ENCODE results near the gene EFCAB8. TPM values are rescaled to one million over a fixed set of nuclear protein-coding genes. Genes with fewer than 3 reads are reported as not detected.

The EFCAB8 gene
- total RNA-seq, 1 experiment from 2014 or later = not detected

DNA sequence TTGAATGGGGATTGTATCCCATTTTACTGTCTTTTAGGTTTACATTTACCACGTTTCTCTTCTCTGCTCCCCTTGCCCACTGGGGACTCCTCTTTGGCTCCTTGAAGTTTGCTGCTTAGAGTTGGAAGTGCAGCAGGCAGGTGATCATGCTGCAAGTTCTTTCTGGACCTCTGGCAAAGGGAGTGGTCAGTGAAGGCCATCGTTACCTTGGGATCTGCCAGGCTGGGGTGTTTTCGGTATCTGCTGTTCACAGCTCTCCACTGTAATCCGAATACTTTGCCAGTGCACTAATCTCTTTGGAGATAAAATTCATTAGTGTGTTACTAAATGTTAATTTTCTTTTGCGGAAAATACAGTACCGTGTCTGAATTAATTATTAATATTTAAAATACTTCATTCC is 9.1 kb upstream of the EFCAB8 start:
- intact Hi-C loops (cut with micrococcal nuclease) = no loop called here
- H3K9me2 ChIP-seq (replicated peaks; ENCODE audit: low read length) = no peaks in the 10 kb centered on the region
- H3K79me2 ChIP-seq (ENCODE audit: low read length) = peaks cover 10% of the 10 kb centered on the region; the same call in 1 of the 2 replicates
- no peak overlapping the region for H3K27ac ChIP-seq (ENCODE audit: low read length)
- H3K36me3 ChIP-seq (ENCODE audit: low read depth, low read length) = peaks cover 54% of the 10 kb centered on the region
- CTCF ChIA-PET = no interaction called here
- no peak overlapping the region for H3K4me2 ChIP-seq (ENCODE audit: low read length)
- POLR2A ChIA-PET (ENCODE audit: unreplicated experiment) = no interaction called here
- no peak overlapping the region for H2AFZ ChIP-seq (ENCODE audit: low read length)
- no TSS peak for BruUV-seq (replicated peaks)
- H3K27me3 ChIP-seq (ENCODE audit: low read length) = no peaks in the 10 kb centered on the region
- H3K4me3 ChIP-seq (ENCODE audit: low read length) = no peak overlapping the region
- no peaks in the 10 kb centered on the region for H3K4me1 ChIP-seq (ENCODE audit: insufficient read depth, low read length)
- H3K9me3 ChIP-seq (ENCODE audit: low read length) = no peaks in the 10 kb centered on the region
- TF ChIP-seq, protein P1, sequence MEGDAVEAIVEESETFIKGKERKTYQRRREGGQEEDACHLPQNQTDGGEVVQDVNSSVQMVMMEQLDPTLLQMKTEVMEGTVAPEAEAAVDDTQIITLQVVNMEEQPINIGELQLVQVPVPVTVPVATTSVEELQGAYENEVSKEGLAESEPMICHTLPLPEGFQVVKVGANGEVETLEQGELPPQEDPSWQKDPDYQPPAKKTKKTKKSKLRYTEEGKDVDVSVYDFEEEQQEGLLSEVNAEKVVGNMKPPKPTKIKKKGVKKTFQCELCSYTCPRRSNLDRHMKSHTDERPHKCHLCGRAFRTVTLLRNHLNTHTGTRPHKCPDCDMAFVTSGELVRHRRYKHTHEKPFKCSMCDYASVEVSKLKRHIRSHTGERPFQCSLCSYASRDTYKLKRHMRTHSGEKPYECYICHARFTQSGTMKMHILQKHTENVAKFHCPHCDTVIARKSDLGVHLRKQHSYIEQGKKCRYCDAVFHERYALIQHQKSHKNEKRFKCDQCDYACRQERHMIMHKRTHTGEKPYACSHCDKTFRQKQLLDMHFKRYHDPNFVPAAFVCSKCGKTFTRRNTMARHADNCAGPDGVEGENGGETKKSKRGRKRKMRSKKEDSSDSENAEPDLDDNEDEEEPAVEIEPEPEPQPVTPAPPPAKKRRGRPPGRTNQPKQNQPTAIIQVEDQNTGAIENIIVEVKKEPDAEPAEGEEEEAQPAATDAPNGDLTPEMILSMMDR (conservative IDR thresholded peaks at IDR 0.05; ENCODE audit: low read depth, low read length) = no peak
- no peak for TF ChIP-seq EZH2 (IDR thresholded peaks at IDR 0.05; ENCODE audit: low read length, unreplicated experiment)
- TF ChIP-seq EZH2phosphoT487 (IDR thresholded peaks at IDR 0.05; ENCODE audit: borderline replicate concordance, low read length) = no peak
- no peak overlapping the region for H3K9ac ChIP-seq (ENCODE audit: low read length)
- no peaks in the 10 kb centered on the region for H3F3A ChIP-seq (ENCODE audit: low read length, unreplicated experiment)
- ATAC-seq (no peak), DNase-seq (no peak)
- peaks cover 16% of the 10 kb centered on the region; the same call in 1 of the 2 replicates for H4K20me1 ChIP-seq (ENCODE audit: low read length)

- Histone ChIP-seq H3K4me2 (ENCODE audit: low read length) (no peak overlapping the region), H3K27ac (ENCODE audit: low read length) (no peak overlapping the region), H3K9me2 (replicated peaks; ENCODE audit: low read length) (no peaks in the 10 kb centered on the region), H3K9me3 (ENCODE audit: low read length) (no peaks in the 10 kb centered on the region), H3K4me1 (ENCODE audit: insufficient read depth, low read length) (no peaks in the 10 kb centered on the region), H3K4me3 (ENCODE audit: low read length) (no peak overlapping the region), H2AFZ (ENCODE audit: low read length) (no peak overlapping the region), H3K79me2 (ENCODE audit: low read length) (no peaks in the 10 kb centered on the region), H4K20me1 (ENCODE audit: low read length) (no peaks in the 10 kb centered on the region), H3K9ac (ENCODE audit: low read length) (no peak overlapping the region), H3K27me3 (ENCODE audit: low read length) (no peaks in the 10 kb centered on the region), H3F3A (ENCODE audit: low read length, unreplicated experiment) (no peaks in the 10 kb centered on the region), H3K36me3 (ENCODE audit: low read depth, low read length) (peaks cover 10% of the 10 kb centered on the region; the same call in 1 of the 2 replicates)
- no TSS peak for BruUV-seq (replicated peaks)
- intact Hi-C loops (cut with micrococcal nuclease) = no loop called here
- ATAC-seq (no peak), DNase-seq (no peak)
- ChIA-PET POLR2A (ENCODE audit: unreplicated experiment) (no interaction called here), CTCF (no interaction called here)
- no peak for TF ChIP-seq EZH2 (IDR thresholded peaks at IDR 0.05; ENCODE audit: low read length, unreplicated experiment)
These were observed 3.3 kb upstream of the EFCAB8 start for GRCh38 chr20:32855387-32855786.

DNA sequence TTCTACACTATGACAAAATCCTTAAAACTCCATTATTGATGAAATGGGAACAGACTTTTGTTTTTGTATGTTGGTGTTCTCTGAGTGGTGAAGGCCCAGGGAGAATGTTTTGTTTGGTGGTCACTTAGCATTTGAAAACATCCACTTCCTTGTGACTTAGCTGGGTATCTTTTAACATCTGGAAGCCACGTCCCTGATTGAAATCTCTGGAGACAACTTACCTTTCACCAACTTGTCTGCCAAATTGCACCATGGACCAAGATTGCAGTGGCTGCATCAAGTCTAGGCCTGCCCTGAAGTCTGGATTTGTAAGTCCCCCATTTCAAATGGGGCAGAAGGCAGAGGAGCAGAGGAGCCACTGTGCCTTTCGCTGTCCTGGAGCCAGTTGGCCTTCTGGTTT is 534 bp upstream of the EFCAB8 start:
- no peak for ATAC-seq
- Histone ChIP-seq H3K9ac (ENCODE audit: low read length) (no peak overlapping the region), H3K27ac (ENCODE audit: low read length) (no peak overlapping the region)

More for the DNA sequence above, 534 bp upstream of the EFCAB8 start:
- H3K79me2 ChIP-seq (ENCODE audit: low read length) = no peaks in the 10 kb centered on the region
- H3K9me2 ChIP-seq (replicated peaks; ENCODE audit: low read length) = no peaks in the 10 kb centered on the region
- no peaks in the 10 kb centered on the region for H3K36me3 ChIP-seq (ENCODE audit: low read depth, low read length)
- H2AFZ ChIP-seq (ENCODE audit: low read length) = no peak overlapping the region
- intact Hi-C loops (cut with micrococcal nuclease) = no loop called here
- POLR2A ChIA-PET (ENCODE audit: unreplicated experiment) = no interaction called here
- no peaks in the 10 kb centered on the region for H4K20me1 ChIP-seq (ENCODE audit: low read length)
- H3K9me3 ChIP-seq (ENCODE audit: low read length) = no peaks in the 10 kb centered on the region
- H3K27me3 ChIP-seq (ENCODE audit: low read length) = no peaks in the 10 kb centered on the region
- no peaks in the 10 kb centered on the region for H3F3A ChIP-seq (ENCODE audit: low read length, unreplicated experiment)
- CTCF ChIA-PET = no interaction called here
- DNase-seq = no peak
- no peak overlapping the region for H3K4me3 ChIP-seq (ENCODE audit: low read length)
- no peak for TF ChIP-seq EZH2 (IDR thresholded peaks at IDR 0.05; ENCODE audit: low read length, unreplicated experiment)
- TF ChIP-seq EZH2phosphoT487 (IDR thresholded peaks at IDR 0.05; ENCODE audit: borderline replicate concordance, low read length) = no peak
- TF ChIP-seq, protein P1 (conservative IDR thresholded peaks at IDR 0.05; ENCODE audit: low read depth, low read length) = no peak
- H3K4me2 ChIP-seq (ENCODE audit: low read length) = no peak overlapping the region
- no TSS peak for BruUV-seq (replicated peaks)
- no peaks in the 10 kb centered on the region for H3K4me1 ChIP-seq (ENCODE audit: insufficient read depth, low read length)
